HL-60 (cell line): ENCODE results near the gene EXOC8.
A peak's percentile ranks its signal among the peaks of the same experiment; 100 is the strongest.

Experiments used
- DNase-seq, 2 experiments: peaks; one replicate each; pipeline ENCODE4 v3.0.0-alpha.2; 2010 to 2020; ENCODE audit warnings: low read depth in 1 of 2, low spot score in 1 of 2
- H3K27ac ChIP-seq: fragments of 250-450 bp; sonication (Bioruptor Pico); replicated peaks from 2 replicates; pipeline ENCODE4 v1.5.1; 2020; ENCODE audit warnings: mild to moderate bottlenecking, moderate library complexity
- H3K27me3 ChIP-seq: fragments of 250-450 bp; sonication (Bioruptor Pico); 2 replicates; pipeline ENCODE4 v1.5.1; 2021; ENCODE audit warnings: mild to moderate bottlenecking, moderate library complexity; ENCODE audit not compliant: insufficient read depth, poor library complexity, severe bottlenecking
- H3K4me3 ChIP-seq: replicated peaks from 2 replicates; pipeline ENCODE4 v1.5.1; 2011; ENCODE audit warnings: mild to moderate bottlenecking, control low read depth, low read length; ENCODE audit not compliant: insufficient read depth
- GABPA ChIP-seq: IDR thresholded peaks from 2 replicates; pipeline ENCODE4 v1.6.1; 2012; ENCODE audit warnings: low read depth
- POLR2AphosphoS5 ChIP-seq: IDR thresholded peaks from 2 replicates; pipeline ENCODE4 v1.6.1; 2012; ENCODE audit warnings: low read depth
- SPI1 ChIP-seq: IDR thresholded peaks from 2 replicates; pipeline ENCODE4 v1.6.1; 2012; ENCODE audit warnings: low read depth, mild to moderate bottlenecking, borderline replicate concordance
- TF ChIP-seq, protein P1 (sequence below): IDR thresholded peaks from one replicate; pipeline ENCODE4 v1.5.1; 2011; ENCODE audit warnings: low read length, control low read depth, inconsistent platforms; ENCODE audit not compliant: insufficient read depth
- TF ChIP-seq, protein P2 (sequence below): IDR thresholded peaks from 2 replicates; pipeline ENCODE4 v1.6.1; 2012; ENCODE audit warnings: low read depth; ENCODE audit not compliant: insufficient replicate concordance

Gene EXOC8

GRCh38 chr1:231359113-231359512 lies 21.5 kb upstream of the EXOC8 start:
- Histone ChIP-seq H3K4me3 (no peak overlapping the region), H3K27me3 (no peaks in the 10 kb centered on the region), H3K27ac (peak overlapping the region; percentile 30; the same call in 1 of the 2 replicates)
- DNase-seq = peak; percentile 87 to 88
- TF ChIP-seq SPI1 = no peak
- peak; percentile 77 for TF ChIP-seq POLR2AphosphoS5

GRCh38 chr1:231357831-231358354 lies 20.2 kb upstream of the EXOC8 start:
- TF ChIP-seq SPI1 = no peak
- TF ChIP-seq, protein P1, sequence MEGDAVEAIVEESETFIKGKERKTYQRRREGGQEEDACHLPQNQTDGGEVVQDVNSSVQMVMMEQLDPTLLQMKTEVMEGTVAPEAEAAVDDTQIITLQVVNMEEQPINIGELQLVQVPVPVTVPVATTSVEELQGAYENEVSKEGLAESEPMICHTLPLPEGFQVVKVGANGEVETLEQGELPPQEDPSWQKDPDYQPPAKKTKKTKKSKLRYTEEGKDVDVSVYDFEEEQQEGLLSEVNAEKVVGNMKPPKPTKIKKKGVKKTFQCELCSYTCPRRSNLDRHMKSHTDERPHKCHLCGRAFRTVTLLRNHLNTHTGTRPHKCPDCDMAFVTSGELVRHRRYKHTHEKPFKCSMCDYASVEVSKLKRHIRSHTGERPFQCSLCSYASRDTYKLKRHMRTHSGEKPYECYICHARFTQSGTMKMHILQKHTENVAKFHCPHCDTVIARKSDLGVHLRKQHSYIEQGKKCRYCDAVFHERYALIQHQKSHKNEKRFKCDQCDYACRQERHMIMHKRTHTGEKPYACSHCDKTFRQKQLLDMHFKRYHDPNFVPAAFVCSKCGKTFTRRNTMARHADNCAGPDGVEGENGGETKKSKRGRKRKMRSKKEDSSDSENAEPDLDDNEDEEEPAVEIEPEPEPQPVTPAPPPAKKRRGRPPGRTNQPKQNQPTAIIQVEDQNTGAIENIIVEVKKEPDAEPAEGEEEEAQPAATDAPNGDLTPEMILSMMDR = peak; percentile 41
- DNase-seq = peak; percentile 61 to 62
- H3K27ac ChIP-seq = no peak overlapping the region
- H3K4me3 ChIP-seq = no peak overlapping the region
- H3K27me3 ChIP-seq = no peaks in the 10 kb centered on the region

DNA sequence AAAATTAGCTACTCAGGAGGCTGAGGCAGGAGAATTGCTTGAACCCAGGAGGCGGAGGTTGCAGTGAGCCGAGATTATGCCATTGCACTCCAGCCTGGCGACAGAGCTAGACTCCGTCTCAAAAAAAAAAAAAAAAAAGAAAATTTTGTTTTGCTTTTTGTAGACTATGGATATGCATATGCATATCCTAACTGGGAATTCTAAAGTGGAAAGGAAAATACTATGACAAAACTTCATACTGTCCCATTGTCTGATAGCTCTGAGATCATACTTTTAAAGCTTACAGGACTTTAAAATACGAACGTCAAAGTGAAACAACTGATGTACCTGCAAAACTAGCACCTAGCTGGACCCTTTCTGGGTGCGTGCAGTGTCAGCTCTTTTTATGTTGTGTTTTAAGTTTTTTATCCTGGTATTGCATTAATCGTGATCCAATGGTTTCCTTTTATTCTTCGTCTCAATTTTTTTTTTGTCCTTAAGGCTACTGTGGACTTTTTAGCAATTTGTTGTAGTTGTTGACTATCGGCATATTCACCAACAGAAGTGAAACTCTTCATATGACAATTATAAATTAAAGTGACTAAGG lies 19.6 kb upstream of the EXOC8 start:
- Histone ChIP-seq H3K4me3 (no peak overlapping the region), H3K27me3 (no peaks in the 10 kb centered on the region), H3K27ac (no peak overlapping the region)
- no peak for DNase-seq
- TF ChIP-seq POLR2AphosphoS5 (no peak), SPI1 (no peak), GABPA (no peak)
- TF ChIP-seq, protein P1 = no peak
- TF ChIP-seq, protein P2, sequence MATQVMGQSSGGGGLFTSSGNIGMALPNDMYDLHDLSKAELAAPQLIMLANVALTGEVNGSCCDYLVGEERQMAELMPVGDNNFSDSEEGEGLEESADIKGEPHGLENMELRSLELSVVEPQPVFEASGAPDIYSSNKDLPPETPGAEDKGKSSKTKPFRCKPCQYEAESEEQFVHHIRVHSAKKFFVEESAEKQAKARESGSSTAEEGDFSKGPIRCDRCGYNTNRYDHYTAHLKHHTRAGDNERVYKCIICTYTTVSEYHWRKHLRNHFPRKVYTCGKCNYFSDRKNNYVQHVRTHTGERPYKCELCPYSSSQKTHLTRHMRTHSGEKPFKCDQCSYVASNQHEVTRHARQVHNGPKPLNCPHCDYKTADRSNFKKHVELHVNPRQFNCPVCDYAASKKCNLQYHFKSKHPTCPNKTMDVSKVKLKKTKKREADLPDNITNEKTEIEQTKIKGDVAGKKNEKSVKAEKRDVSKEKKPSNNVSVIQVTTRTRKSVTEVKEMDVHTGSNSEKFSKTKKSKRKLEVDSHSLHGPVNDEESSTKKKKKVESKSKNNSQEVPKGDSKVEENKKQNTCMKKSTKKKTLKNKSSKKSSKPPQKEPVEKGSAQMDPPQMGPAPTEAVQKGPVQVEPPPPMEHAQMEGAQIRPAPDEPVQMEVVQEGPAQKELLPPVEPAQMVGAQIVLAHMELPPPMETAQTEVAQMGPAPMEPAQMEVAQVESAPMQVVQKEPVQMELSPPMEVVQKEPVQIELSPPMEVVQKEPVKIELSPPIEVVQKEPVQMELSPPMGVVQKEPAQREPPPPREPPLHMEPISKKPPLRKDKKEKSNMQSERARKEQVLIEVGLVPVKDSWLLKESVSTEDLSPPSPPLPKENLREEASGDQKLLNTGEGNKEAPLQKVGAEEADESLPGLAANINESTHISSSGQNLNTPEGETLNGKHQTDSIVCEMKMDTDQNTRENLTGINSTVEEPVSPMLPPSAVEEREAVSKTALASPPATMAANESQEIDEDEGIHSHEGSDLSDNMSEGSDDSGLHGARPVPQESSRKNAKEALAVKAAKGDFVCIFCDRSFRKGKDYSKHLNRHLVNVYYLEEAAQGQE = no peak

DNA sequence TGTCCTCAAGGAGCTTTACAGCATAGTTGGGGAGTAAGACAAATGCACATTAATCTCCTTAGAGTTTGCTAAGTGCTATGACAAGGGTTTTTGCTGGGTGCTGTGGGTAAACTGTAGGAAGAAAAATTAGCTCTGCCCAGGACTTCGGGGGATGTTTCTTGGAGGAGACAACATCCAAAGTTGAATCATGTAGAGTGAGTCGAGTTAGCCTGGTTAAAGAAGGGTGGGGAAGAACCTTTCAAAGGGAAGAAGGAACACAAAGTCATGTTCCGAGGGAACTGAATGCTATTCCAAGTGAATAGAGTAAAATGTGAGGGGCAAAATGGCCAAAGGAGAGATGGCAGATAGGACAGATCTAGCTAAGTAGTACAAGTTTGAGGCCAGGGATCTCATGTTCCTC lies 17.5 kb upstream of the EXOC8 start:
- Histone ChIP-seq H3K27ac (no peak overlapping the region), H3K4me3 (no peak overlapping the region), H3K27me3 (no peaks in the 10 kb centered on the region)
- DNase-seq = no peak
- TF ChIP-seq SPI1 (no peak), GABPA (no peak), POLR2AphosphoS5 (no peak)
- TF ChIP-seq, protein P1 = no peak
- TF ChIP-seq, protein P2 = no peak
